Natural killer cell (primary cell): ENCODE measurements around the gene DOCK10. TPM values are rescaled to one million over a fixed set of nuclear protein-coding genes. Genes with fewer than 3 reads are reported as not detected.

ENCODE experiments used
- ATAC-seq, 3 donors: fragments of 150-1000 bp in 2 of 3; fragments of 200-7000 bp in 1 of 3; cut with Tn5 transposase; 1 replicate in 1 of 3; 2 replicates in 2 of 3; pipeline ENCODE4 v1.10.0; 2021; ENCODE audit warnings: mild to moderate bottlenecking in 2 of 3, moderate library complexity in 2 of 3
- DNase-seq, 2 donors: peaks; one replicate each; pipeline versions ENCODE4 v3.0.0 to v3.0.0-alpha.2; 2013 to 2021; ENCODE audit warnings: mixed read lengths in 1 of 2
- H3K27ac ChIP-seq: one replicate; pipeline ENCODE4 v1.5.1; 2013; ENCODE audit warnings: mild to moderate bottlenecking, low read length
- H3K27me3 ChIP-seq: one replicate; pipeline ENCODE4 v1.6.1; 2013; ENCODE audit warnings: low read length; ENCODE audit not compliant: control insufficient read depth, insufficient read depth
- H3K36me3 ChIP-seq: one replicate; pipeline ENCODE4 v1.6.1; 2013; ENCODE audit warnings: low read length; ENCODE audit not compliant: control insufficient read depth, insufficient read depth
- H3K4me1 ChIP-seq: one replicate; pipeline ENCODE4 v1.6.1; 2013; ENCODE audit warnings: low read length; ENCODE audit not compliant: control insufficient read depth, insufficient read depth
- H3K4me3 ChIP-seq: one replicate; pipeline ENCODE4 v1.5.1; 2013; ENCODE audit warnings: low read length
- H3K9me3 ChIP-seq: one replicate; pipeline ENCODE4 v1.6.1; 2013; ENCODE audit warnings: low read length; ENCODE audit not compliant: control insufficient read depth, insufficient read depth
- H3K27ac Mint-ChIP-seq, 2 donors: one replicate each; pipeline ENCODE4 v1.8.0; 2022; ENCODE audit warnings: mild to moderate bottlenecking in 2 of 2, mixed read lengths in 2 of 2, moderate library complexity in 1 of 2
- H3K27me3 Mint-ChIP-seq, 2 donors: one replicate each; pipeline ENCODE4 v1.8.0; 2022; ENCODE audit warnings: low read depth in 2 of 2, mixed read lengths in 2 of 2
- H3K36me3 Mint-ChIP-seq: one replicate; pipeline ENCODE4 v1.8.0; 2022; ENCODE audit warnings: mixed read lengths
- H3K4me1 Mint-ChIP-seq, 2 donors: one replicate each; pipeline ENCODE4 v1.8.0; 2022; ENCODE audit warnings: mixed read lengths in 2 of 2
- H3K4me3 Mint-ChIP-seq: one replicate; pipeline ENCODE4 v1.8.0; 2022; ENCODE audit warnings: mild to moderate bottlenecking, moderate library complexity, mixed read lengths
- H3K9me3 Mint-ChIP-seq, 2 donors: one replicate each; pipeline ENCODE4 v1.8.0; 2022; ENCODE audit warnings: mixed read lengths in 2 of 2
- WGBS: methylation state at CpG from one replicate; pipeline ENCODE4 v1.1.7; 2013; ENCODE audit warnings: missing lambda C conversion rate; ENCODE audit not compliant: insufficient coverage; 5-methylcytosine and 5-hydroxymethylcytosine counted together
- intact Hi-C: fragments of 100-400 bp; cut with micrococcal nuclease; formaldehyde crosslinking; loops from one replicate; pipeline ENCODE4 v1.14.2; 2022
- total RNA-seq, 4 donors: library from RNA; stranded (reverse); fragments of 120-200 nt in 1 of 4; gene quantifications; one replicate each; pipeline versions ENCODE4 v1.2.3 to v1.2.4, GENCODE V29; 2013 to 2022
- TF ChIP-seq, protein P1 (sequence below): fragments of 200-600 bp; IDR thresholded peaks from one replicate; pipeline ENCODE4 v1.8.0; 2022; ENCODE audit warnings: antibody characterized with exemption

Gene DOCK10
- total RNA-seq, 3 donors from 2014 or later (not counting 1 experiment from before 2014, with no cell fraction given), result 181 to 213 (median 182) TPM

DNA sequence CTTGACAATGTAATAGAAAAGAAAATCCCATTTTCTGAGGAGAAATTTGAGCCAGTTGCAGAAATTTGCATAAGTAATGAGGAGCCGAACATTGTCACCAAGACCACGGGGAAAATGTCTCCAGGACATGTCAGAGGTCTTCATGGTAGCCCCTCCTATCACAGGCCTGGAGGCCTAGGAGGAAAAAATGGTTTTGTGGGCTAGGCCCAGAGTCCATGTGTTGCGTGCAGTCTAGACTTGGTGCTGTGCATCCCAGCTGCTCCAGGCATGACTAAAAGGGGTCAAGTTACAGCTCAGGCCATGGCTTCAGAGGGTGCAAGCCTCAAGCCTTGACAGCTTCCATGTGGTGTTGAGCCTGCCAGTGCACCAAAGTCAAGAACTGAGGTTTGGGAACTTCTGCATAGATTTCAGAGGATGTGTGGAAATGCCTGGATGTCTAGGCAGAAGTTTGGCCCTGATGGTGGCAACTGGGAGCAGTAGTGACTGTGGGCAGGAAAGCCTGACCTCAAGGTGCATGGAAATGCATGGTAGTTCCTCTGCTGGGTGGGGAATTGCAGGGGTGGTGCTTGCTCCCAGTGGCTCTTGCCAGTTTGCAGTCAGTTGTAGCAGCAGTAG is 284.2 kb downstream of the DOCK10 start:
- peaks cover 17% of the 10 kb centered on the region for H3K9me3 ChIP-seq
- no peaks in the 10 kb centered on the region for H3K4me1 ChIP-seq
- Mint-ChIP-seq H3K4me3 (no peak overlapping the region), H3K4me1 (peaks cover 0 to 4% of the 10 kb centered on the region in 2 donors), H3K36me3 (peaks cover 34% of the 10 kb centered on the region), H3K9me3 (peaks cover 7 to 8% of the 10 kb centered on the region in 2 donors), H3K27me3 (no peaks in the 10 kb centered on the region), H3K27ac (no peak overlapping the region)
- intact Hi-C loops, result no loop called here
- no peak overlapping the region for H3K4me3 ChIP-seq
- H3K36me3 ChIP-seq, result peaks cover 30% of the 10 kb centered on the region
- ATAC-seq (no peak), DNase-seq (no peak)
- 96% methylated on average over 3 of the region's 3 CpGs for WGBS
- TF ChIP-seq, protein P1, sequence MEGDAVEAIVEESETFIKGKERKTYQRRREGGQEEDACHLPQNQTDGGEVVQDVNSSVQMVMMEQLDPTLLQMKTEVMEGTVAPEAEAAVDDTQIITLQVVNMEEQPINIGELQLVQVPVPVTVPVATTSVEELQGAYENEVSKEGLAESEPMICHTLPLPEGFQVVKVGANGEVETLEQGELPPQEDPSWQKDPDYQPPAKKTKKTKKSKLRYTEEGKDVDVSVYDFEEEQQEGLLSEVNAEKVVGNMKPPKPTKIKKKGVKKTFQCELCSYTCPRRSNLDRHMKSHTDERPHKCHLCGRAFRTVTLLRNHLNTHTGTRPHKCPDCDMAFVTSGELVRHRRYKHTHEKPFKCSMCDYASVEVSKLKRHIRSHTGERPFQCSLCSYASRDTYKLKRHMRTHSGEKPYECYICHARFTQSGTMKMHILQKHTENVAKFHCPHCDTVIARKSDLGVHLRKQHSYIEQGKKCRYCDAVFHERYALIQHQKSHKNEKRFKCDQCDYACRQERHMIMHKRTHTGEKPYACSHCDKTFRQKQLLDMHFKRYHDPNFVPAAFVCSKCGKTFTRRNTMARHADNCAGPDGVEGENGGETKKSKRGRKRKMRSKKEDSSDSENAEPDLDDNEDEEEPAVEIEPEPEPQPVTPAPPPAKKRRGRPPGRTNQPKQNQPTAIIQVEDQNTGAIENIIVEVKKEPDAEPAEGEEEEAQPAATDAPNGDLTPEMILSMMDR, result no peak
- H3K27ac ChIP-seq, result no peak overlapping the region
- H3K27me3 ChIP-seq, result no peaks in the 10 kb centered on the region

DNA sequence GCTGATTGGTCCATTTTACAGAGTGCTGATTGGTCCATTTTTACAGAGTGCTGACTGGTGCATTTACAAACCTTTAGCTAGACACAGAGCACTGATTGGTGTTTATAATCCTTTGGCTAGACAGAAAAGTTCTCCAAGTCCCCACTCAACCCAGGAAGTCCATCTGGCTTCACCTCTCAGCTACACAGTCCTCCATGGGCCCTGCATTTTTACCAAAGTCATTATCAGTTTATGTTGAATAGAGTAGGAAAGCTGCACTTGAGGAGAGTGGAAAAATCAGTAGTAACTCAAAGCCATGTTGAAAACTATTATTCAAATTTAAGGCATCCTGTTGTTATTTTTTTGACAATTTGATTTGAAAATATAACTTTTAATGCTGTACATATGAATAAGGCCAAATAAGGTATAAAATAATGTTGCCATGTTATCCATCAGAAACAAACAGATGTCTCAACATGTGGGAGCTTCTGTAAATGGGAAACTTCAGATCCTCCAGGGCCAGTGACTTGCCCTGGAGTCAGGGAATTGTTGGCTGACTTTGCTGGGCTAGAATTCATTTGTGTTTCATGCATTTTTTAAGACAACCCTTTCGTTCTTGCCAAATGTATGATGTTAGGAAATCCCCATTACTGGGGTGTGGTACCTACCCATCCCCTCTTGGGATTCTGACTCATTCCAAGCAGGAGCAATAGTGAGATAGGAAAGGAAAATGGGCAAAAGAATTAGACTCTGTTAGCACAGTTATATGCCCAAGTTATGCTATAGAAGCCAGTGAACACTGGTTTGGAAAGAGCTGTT is 288.3 kb downstream of the DOCK10 start:
- ATAC-seq (no peak), DNase-seq (no peak)
- no peak overlapping the region for H3K27ac Mint-ChIP-seq
- Histone ChIP-seq H3K4me1 (no peaks in the 10 kb centered on the region), H3K27me3 (no peaks in the 10 kb centered on the region), H3K27ac (no peak overlapping the region), H3K4me3 (no peak overlapping the region), H3K36me3 (peaks cover 12% of the 10 kb centered on the region), H3K9me3 (peaks cover 16% of the 10 kb centered on the region)
- no peaks in the 10 kb centered on the region for H3K4me1 Mint-ChIP-seq
- H3K36me3 Mint-ChIP-seq, result peaks cover 17% of the 10 kb centered on the region
- intact Hi-C loops, result no loop called here
- 86% methylated on average over 1 of the region's 1 CpG for WGBS
- no peaks in the 10 kb centered on the region for H3K27me3 Mint-ChIP-seq
- H3K9me3 Mint-ChIP-seq, result peaks cover 7 to 8% of the 10 kb centered on the region in 2 donors
- TF ChIP-seq, protein P1, result no peak
- no peak overlapping the region for H3K4me3 Mint-ChIP-seq

DNA sequence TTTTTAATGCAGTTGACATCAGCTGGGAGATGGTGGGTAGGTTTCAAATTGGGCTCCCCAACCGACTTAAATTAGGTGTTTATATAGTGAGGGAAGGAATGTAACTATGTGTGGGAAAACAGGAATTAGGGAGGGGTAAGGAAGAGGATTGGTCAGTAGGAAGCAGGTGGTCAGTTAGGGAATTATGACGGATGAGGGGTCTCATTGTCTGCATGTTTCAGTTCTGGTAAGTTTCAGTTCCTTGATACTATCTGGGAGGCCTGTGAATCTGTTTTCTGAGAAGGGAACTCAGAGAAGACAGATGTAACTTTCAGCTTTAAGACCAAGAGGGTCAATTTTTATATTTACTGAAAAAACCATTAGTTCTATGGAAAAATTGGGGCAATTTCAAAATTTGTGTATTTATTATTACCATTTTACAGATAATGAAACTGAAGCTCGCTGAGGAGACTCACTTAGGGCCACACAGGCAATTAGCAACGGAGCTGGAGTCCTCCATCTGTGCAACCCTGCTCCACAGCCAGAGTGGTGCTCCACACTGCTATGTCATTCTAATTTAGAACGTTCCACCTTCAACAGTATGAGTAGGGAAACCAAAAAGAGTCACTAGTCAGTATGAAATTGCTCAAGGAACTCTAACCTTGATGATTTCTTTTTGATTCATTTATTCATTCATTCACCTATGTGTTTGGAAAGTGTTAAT is 290.1 kb downstream of the DOCK10 start:
- H3K9me3 Mint-ChIP-seq, result peaks cover under 1% of the 10 kb centered on the region in 2 donors
- Histone ChIP-seq H3K36me3 (no peaks in the 10 kb centered on the region), H3K9me3 (peaks cover 3% of the 10 kb centered on the region), H3K27me3 (no peaks in the 10 kb centered on the region), H3K27ac (no peak overlapping the region), H3K4me1 (no peaks in the 10 kb centered on the region), H3K4me3 (no peak overlapping the region)
- no peak for DNase-seq
- H3K36me3 Mint-ChIP-seq, result peaks cover 4% of the 10 kb centered on the region
- H3K4me3 Mint-ChIP-seq, result no peak overlapping the region
- no peaks in the 10 kb centered on the region for H3K4me1 Mint-ChIP-seq
- H3K27me3 Mint-ChIP-seq, result peaks cover 6 to 9% of the 10 kb centered on the region in 2 donors
- no peak overlapping the region for H3K27ac Mint-ChIP-seq
- intact Hi-C loops, result no loop called here
- no peak for ATAC-seq
- 77% methylated on average over 5 of the region's 5 CpGs for WGBS
- TF ChIP-seq, protein P1, result no peak
